ENCODE data around the gene TMEM44.
A peak's percentile ranks its signal among the peaks of the same experiment; 100 is the strongest.
"Not testable (repeated sequence)": the region's sequence is repeated elsewhere in the genome, so short reads cannot be mapped to it uniquely, and the experiment has no call there.

The TMEM44 gene

DNA sequence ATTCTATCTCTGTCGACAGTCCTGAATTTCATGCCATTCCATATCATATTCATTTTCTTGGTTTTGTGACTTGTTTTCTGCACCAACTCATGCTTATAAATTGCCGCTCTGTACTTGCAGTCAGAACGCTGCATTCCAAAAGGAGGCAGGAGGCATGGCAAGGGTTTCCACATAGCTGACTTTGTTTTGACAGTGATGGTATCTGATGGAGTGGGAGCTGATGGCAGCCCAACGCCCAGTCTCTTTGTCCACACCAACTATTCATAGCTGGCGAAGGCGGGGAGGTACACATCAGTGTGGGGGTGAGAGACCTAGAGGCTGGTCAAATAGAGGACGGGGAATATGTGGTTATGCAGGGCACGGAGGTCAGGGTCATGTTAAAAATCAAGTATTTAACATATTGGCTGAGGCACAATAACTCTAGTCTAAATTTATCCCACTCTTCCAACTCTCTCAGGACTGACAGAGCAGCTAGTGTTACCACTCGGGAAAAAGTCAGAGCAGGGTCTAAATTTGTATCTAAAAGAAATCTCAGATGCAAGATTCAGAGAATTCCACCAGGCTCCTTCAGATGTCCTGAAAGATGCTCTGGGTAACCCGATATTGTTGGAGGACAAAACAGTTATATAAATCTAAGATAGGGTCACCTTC lies 78.6 kb downstream of the TMEM44 start:
- DNase-seq, result no peak

DNA sequence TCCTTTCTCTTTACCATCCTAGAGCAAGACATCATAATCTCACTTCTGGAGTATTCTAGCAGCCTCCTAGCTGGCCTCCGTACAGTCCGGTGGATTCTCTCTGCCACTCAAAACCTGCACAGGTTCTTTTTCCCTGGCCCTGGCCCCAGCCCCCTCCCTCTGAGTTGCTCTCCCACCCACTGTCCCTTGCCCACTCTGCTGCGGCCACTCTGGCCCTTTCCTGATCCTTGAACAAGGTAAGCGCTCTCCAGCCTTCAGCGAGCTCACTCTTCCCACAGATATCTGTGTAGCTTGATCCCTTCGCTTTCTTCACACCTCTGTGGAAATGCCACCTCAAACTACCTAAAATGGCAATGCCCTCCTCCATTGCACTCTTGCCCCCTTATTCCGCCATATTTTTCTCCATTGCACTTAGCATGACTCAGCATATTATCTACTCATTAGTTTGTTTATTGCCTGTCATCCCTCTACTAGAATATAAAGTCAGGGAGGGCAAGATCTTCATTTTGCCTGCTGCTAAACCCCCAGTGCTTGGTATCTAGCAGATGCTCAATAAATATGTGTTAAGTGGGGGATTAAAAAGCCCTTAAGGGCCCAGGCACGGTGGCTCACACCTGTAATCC lies 80.8 kb downstream of the TMEM44 start:
- no peak for DNase-seq

- no peak for DNase-seq
Measured at GRCh38 chr3:194549853-194550252, 83.4 kb downstream of the TMEM44 start.

DNA sequence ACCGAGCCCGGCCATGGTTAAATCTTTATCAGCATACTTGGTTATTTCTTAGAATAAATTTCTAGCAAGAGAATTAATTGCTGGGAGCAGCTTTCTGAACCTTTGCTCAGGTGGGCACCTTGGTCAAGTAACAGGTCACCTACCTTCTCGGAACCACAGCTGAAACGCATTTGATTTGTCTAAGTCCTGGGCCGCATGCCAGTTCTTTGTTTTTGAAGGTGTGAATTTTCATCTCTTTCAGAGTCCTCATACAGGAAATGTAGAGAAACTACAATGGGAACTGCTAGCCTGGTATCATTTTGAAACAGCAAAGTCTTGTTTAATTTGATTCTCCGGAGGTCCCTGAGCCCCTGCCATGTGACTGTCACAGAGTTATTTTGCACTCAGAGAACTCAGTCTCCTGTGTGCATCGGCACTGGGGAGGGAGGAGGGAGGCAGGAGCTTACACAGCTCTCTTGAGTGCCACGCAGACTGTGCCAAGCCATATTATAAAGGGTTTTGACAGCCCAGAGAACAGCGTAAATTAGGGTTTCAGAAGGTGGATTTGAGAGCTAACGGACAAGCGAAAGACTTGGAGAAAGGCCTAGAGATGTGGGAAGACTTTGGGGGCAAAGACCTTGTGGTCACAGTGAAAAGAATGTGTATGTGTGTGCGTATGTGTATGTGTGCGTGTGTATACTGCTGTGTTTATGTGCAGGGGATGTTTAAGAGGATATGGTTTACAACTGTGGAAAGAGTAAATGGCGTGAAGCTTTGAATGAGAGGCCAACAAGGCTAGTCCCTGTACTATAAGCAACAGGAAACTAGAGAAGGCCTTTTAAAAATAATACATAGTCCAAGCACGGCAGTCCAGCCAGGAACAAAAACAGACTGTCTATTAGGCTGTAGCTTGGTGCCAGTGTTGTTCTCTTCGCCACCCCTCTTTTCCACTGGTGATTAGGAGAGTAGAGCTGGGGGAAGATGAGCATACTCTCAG lies 84.6 kb downstream of the TMEM44 start:
- no peak for DNase-seq

DNA sequence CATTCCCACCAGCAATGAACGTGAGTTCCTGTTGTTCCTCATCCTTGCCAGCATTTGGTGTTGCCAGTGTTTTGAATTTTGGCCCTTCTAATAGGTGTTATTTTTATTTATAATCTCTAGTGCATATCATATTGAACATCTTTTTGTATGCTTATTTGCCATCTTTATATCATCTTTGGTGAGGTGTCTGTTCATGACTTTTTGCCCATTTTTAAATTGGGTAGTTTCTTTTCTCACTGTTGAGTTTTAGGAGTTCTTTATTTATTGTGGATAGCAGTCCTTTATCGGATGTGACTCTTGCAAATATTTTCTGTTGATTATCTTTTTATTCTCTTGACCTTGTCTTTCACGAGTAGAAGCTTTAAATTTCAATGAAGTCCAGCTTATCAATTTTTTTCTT lies 86.2 kb downstream of the TMEM44 start:
- no peak for DNase-seq

- DNase-seq, result not testable (repeated sequence)
Measured at GRCh38 chr3:194545538-194545937, 87.7 kb downstream of the TMEM44 start.

GRCh38 chr3:194543550-194543949 lies 89.7 kb downstream of the TMEM44 start:
- DNase-seq, result no peak

DNA sequence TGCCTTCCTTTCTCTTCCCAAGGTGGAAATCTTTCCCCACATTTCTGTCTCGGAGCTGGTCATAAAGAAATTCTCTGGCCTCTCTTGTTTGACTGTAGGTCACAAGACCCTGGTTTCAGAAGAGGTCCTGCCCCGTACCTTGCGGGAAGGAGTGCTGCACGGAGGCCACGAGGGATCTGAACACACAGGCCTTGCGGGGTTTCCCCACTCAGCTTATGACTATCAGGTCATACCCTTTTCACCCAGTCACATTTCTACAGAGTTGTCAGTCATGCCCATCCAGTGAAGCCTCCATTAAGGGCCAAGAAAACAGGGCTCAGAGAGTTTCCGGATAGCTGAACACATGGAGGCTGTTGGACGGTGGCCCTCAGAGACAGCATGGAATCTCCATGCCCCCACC lies 91.7 kb downstream of the TMEM44 start:
- DNase-seq, result peak; percentile 41

DNA sequence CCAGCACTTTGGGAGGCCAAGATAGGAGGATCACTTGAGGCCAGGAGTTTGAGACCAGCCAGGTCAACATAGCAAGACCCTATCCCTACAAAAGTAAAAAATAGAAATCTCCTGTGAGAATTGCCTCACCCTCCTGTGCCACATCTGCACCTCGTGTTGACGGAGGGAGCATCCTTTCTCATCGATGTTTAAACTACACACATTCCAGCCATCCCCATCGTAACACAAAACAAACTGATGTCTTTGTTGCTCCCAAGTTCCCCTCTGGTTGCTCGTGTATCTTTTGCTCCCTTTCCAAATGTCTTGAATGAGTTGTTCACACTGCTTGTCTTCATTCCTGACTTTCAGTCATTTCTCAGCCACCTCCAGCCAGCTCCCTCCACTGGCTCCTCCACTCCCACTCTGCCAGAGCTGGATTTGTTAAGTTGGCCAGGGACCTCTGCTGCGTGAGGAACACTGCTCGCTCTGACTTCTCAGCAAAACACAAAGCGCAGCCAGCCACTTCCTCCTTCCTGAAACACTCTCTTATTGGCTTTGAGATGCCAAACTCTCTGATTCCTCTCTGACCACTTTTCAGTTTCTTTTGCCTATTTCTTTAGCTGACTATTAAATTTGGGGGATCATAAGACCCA lies 92.8 kb downstream of the TMEM44 start:
- no peak for DNase-seq

DNA sequence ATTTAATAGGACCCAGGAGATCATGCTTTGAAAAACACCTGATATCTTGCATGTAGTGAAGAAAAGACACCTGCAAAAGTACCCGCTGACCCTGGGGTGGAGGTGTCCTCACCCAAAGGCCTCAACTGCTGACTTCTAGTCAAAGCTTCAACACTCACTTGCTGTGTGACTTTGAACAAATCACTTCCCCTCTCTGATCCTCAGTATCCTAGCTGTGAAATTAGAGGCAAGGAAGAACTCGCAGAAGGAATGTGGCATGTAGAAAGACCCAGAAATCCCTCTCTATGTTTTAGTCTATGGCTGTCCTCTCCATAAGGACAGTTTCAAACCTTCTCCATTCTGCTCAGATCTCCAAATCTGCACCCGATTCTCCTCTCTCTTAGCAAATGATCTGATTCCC lies 93.7 kb downstream of the TMEM44 start:
- no peak for DNase-seq

- no peak for DNase-seq
Measured at GRCh38 chr3:194537732-194538247, 95.4 kb downstream of the TMEM44 start.

Measured in activated CD4-positive, alpha-beta T cell treated with anti-CD3 and anti-CD28 coated beads for 48 hours (primary cell).